DND-41 (cell line): ENCODE results near the gene FCN1.

Source experiments
- CTCF ChIP-seq: IDR thresholded peaks from 2 replicates; pipeline ENCODE4 v1.5.1; 2012; ENCODE audit warnings: borderline replicate concordance, low read length, moderate library complexity, mild to moderate bottlenecking; ENCODE audit not compliant: poor library complexity, severe bottlenecking; ENCODE audit errors: extremely low read depth
- EZH2 ChIP-seq: IDR thresholded peaks from 3 replicates; pipeline ENCODE4 v1.6.1; 2012; ENCODE audit warnings: borderline replicate concordance, low read depth, mild to moderate bottlenecking, moderate library complexity, low read length, inconsistent platforms; ENCODE audit not compliant: severe bottlenecking

GRCh38 chr9:134965411-134965810 lies 47.7 kb upstream of the FCN1 start:
- TF ChIP-seq CTCF: no peak
- TF ChIP-seq EZH2: no peak
